ENCODE measurements around the gene GOLGA8N. TPM values are rescaled to one million over a fixed set of nuclear protein-coding genes. Genes with fewer than 3 reads are reported as not detected.

Gene GOLGA8N
- total RNA-seq, 1 donor = 34.7 TPM

GRCh38 chr15:32649342-32649741 is 56.1 kb downstream of the GOLGA8N start:
- peak in 1 of 3 donors; percentile 17 for DNase-seq (ENCODE audit: low read depth in 2 of 3, low spot score in 2 of 3)

- peak in 2 of 3 donors; percentile 52 to 76 for DNase-seq (ENCODE audit: low read depth in 2 of 3, low spot score in 2 of 3)
Measured at GRCh38 chr15:32651229-32651837, 58.1 kb downstream of the GOLGA8N start.

GRCh38 chr15:32652178-32652577 is 58.9 kb downstream of the GOLGA8N start:
- no peak for DNase-seq (ENCODE audit: low read depth in 2 of 3, low spot score in 2 of 3)

- peak in 1 of 3 donors; percentile 17 for DNase-seq (ENCODE audit: low read depth in 2 of 3, low spot score in 2 of 3)
Measured at GRCh38 chr15:32656091-32656490, 62.8 kb downstream of the GOLGA8N start.

- DNase-seq (ENCODE audit: low read depth in 2 of 3, low spot score in 2 of 3) = no peak
Measured at GRCh38 chr15:32656496-32656895, 63.2 kb downstream of the GOLGA8N start.

Small RNAs within 50 kb of the gene (small RNA-seq; reads per million reads assigned to genes)
- not detected for gene RN7SL286P

Other genes with a start within 250 kb of the GOLGA8N start
- gene GOLGA8K, start 190.2 kb upstream of the GOLGA8N start, total RNA-seq = 1.9 TPM
- 0.54 TPM for gene GOLGA8O, start 137.8 kb upstream of the GOLGA8N start, total RNA-seq
- 2.4 TPM for gene ARHGAP11A, start 22.0 kb downstream of the GOLGA8N start, total RNA-seq
- gene SCG5, start 48.3 kb downstream of the GOLGA8N start, total RNA-seq = 0.27 TPM
- gene GREM1, start 124.5 kb downstream of the GOLGA8N start, total RNA-seq = under 0.01 TPM

All from hematopoietic multipotent progenitor cell (in vitro differentiated cells).